GM23338 (cell line): ENCODE data around the gene GTF2H4. TPM values are rescaled to one million over a fixed set of nuclear protein-coding genes. Genes with fewer than 3 reads are reported as not detected.

Experiments used
- ATAC-seq: fragments of 200-7000 bp; cut with Tn5 transposase; 3 replicates; pipeline ENCODE4 v1.9.1; 2020
- DNase-seq: peaks from one replicate; pipeline ENCODE4 v3.0.0-alpha.2; 2015; ENCODE audit warnings: low spot score
- H2AFZ ChIP-seq: fragments of 200-600 bp; sonication (generic); 2 replicates; pipeline ENCODE4 v1.8.0; 2016; ENCODE audit warnings: antibody characterized with exemption, mild to moderate bottlenecking, moderate library complexity
- H3F3A ChIP-seq: fragments of 200-600 bp; sonication (generic); replicated peaks from 2 replicates; pipeline ENCODE4 v1.8.0; 2017; ENCODE audit warnings: antibody characterized with exemption, mixed run types, low read depth
- H3K27ac ChIP-seq: fragments of 200-600 bp; sonication (generic); 2 replicates; pipeline ENCODE4 v1.6.1; 2016; ENCODE audit warnings: low read depth
- H3K27me3 ChIP-seq: fragments of 200-600 bp; sonication (generic); 2 replicates; pipeline ENCODE4 v1.8.0; 2016; ENCODE audit warnings: mild to moderate bottlenecking, mixed run types, moderate library complexity; ENCODE audit not compliant: insufficient read depth
- H3K36me3 ChIP-seq: fragments of 200-600 bp; sonication (generic); 2 replicates; pipeline ENCODE4 v1.8.0; 2016; ENCODE audit warnings: mild to moderate bottlenecking; ENCODE audit not compliant: insufficient read depth
- H3K4me1 ChIP-seq: fragments of 200-600 bp; sonication (generic); 2 replicates; pipeline ENCODE4 v1.8.0; 2016; ENCODE audit warnings: mild to moderate bottlenecking, moderate library complexity; ENCODE audit not compliant: insufficient read depth
- H3K4me2 ChIP-seq: fragments of 200-600 bp; sonication (generic); 2 replicates; pipeline ENCODE4 v1.7.1; 2017; ENCODE audit warnings: mixed run types
- H3K4me3 ChIP-seq: fragments of 200-600 bp; sonication (generic); 2 replicates; pipeline ENCODE4 v1.6.1; 2016; ENCODE audit warnings: mixed run types
- H3K79me2 ChIP-seq: fragments of 200-600 bp; sonication (generic); replicated peaks from 2 replicates; pipeline ENCODE4 v1.8.0; 2017; ENCODE audit warnings: mild to moderate bottlenecking; ENCODE audit not compliant: insufficient read depth
- H3K9me2 ChIP-seq: fragments of 200-600 bp; sonication (generic); 2 replicates; pipeline ENCODE4 v1.8.0; 2017; ENCODE audit not compliant: insufficient read depth
- H4K20me1 ChIP-seq: fragments of 200-600 bp; sonication (generic); replicated peaks from 2 replicates; pipeline ENCODE4 v1.8.0; 2017; ENCODE audit warnings: mild to moderate bottlenecking; ENCODE audit not compliant: insufficient read depth
- H3K27ac Mint-ChIP-seq: 2 replicates; pipeline ENCODE4 v1.8.0; 2020; ENCODE audit warnings: inconsistent platforms, mild to moderate bottlenecking, moderate library complexity, mixed read lengths
- H3K27me3 Mint-ChIP-seq: 3 replicates; pipeline ENCODE4 v1.8.0; 2022; ENCODE audit warnings: low read depth, mild to moderate bottlenecking, moderate library complexity, mixed read lengths, inconsistent platforms; ENCODE audit not compliant: insufficient read depth, poor library complexity
- H3K36me3 Mint-ChIP-seq: 3 replicates; pipeline ENCODE4 v1.8.0; 2021; ENCODE audit warnings: low read depth, mild to moderate bottlenecking, inconsistent platforms, moderate library complexity, mixed read lengths
- H3K4me1 Mint-ChIP-seq: 3 replicates; pipeline ENCODE4 v1.8.0; 2020; ENCODE audit warnings: mild to moderate bottlenecking, inconsistent platforms, mixed read lengths
- H3K4me3 Mint-ChIP-seq: 3 replicates; pipeline ENCODE4 v1.8.0; 2021; ENCODE audit warnings: moderate library complexity, mild to moderate bottlenecking, inconsistent platforms, mixed read lengths
- H3K9me3 Mint-ChIP-seq: 3 replicates; pipeline ENCODE4 v1.8.0; 2020; ENCODE audit warnings: moderate library complexity, mild to moderate bottlenecking, inconsistent platforms, mixed read lengths
- CREB1 ChIP-seq: fragments of 250-450 bp; sonication (Bioruptor Pico); IDR thresholded peaks from 2 replicates; pipeline ENCODE4 v1.5.0; 2020; ENCODE audit warnings: low read depth, mild to moderate bottlenecking, moderate library complexity
- CTCF ChIP-seq, 2 experiments: fragments of 200-600 bp in 1 of 2; sonication (generic) in 1 of 2; conservative IDR thresholded peaks; 2 replicates each; pipeline versions ENCODE4 v1.5.1 to v1.6.1; 2016 to 2017; ENCODE audit warnings: antibody characterized with exemption in 2 of 2, low read depth in 2 of 2, mild to moderate bottlenecking in 2 of 2, moderate library complexity in 1 of 2
- ETS1 ChIP-seq: IDR thresholded peaks from 2 replicates; pipeline ENCODE4 v1.6.1; 2016; ENCODE audit warnings: antibody characterized with exemption
- EZH2 ChIP-seq: fragments of 200-600 bp; sonication (generic); IDR thresholded peaks from one replicate; pipeline ENCODE4 v1.8.0; 2017; ENCODE audit warnings: antibody characterized with exemption, mild to moderate bottlenecking, low read depth; ENCODE audit not compliant: unreplicated experiment
- EZH2phosphoT487 ChIP-seq: fragments of 200-600 bp; sonication (generic); IDR thresholded peaks from one replicate; pipeline ENCODE4 v1.8.1; 2018; ENCODE audit warnings: antibody characterized with exemption; ENCODE audit not compliant: unreplicated experiment
- JUNB ChIP-seq: IDR thresholded peaks from one replicate; pipeline ENCODE4 v1.6.1; 2016; ENCODE audit warnings: antibody characterized with exemption; ENCODE audit not compliant: unreplicated experiment
- NANOG ChIP-seq: IDR thresholded peaks from 2 replicates; pipeline ENCODE4 v1.6.1; 2016; ENCODE audit warnings: antibody characterized with exemption, borderline replicate concordance
- POLR2AphosphoS5 ChIP-seq: IDR thresholded peaks from 2 replicates; pipeline ENCODE4 v1.6.1; 2016; ENCODE audit warnings: antibody characterized with exemption, low read depth
- STAT1 ChIP-seq: IDR thresholded peaks from one replicate; pipeline ENCODE4 v1.6.1; 2016; ENCODE audit warnings: antibody characterized with exemption; ENCODE audit not compliant: unreplicated experiment
- ZNF114 ChIP-seq: fragments of 250-450 bp; sonication (Bioruptor Pico); IDR thresholded peaks from 2 replicates; pipeline ENCODE4 v1.5.0; 2020; ENCODE audit warnings: mild to moderate bottlenecking, moderate library complexity
- ZNF331 ChIP-seq: fragments of 250-450 bp; sonication (Bioruptor Pico); IDR thresholded peaks from 2 replicates; pipeline ENCODE4 v1.5.0; 2020; ENCODE audit warnings: low read depth, mild to moderate bottlenecking, moderate library complexity
- ZNF462 ChIP-seq: fragments of 250-450 bp; sonication (Bioruptor Pico); IDR thresholded peaks from 2 replicates; pipeline ENCODE4 v1.5.0; 2020; ENCODE audit warnings: mild to moderate bottlenecking, moderate library complexity
- polyA plus RNA-seq: library from polyadenylated mRNA; unstranded; fragments of >200 nt; fragmentation: Nextera tagmentation; extraction: Ambion mirVana; gene quantifications from 2 replicates; pipeline ENCODE4 v1.2.1, GENCODE V29; 2016
- total RNA-seq: library from RNA; depleted of rRNA; stranded (reverse); fragments of >200 nt; shearing (Covaris generic); gene quantifications from 2 replicates; pipeline ENCODE4 v1.2.3, GENCODE V29; 2014
- TF ChIP-seq, protein P1 (sequence below): IDR thresholded peaks from one replicate; pipeline ENCODE4 v1.6.1; 2018; ENCODE audit warnings: antibody characterized with exemption; ENCODE audit not compliant: unreplicated experiment

The GTF2H4 gene
- total and polyA plus RNA-seq, 2 experiments from 2014 or later = 14.8 to 32.6 TPM

- H3K36me3 ChIP-seq = peaks cover 5% of the 10 kb centered on the region; the same call in 1 of the 2 replicates
- 0 out of 2 replicates have a peak, but pooled peaks cover 3% of the 10 kb centered on the region for H3F3A ChIP-seq
- no peaks in the 10 kb centered on the region for H3K27me3 ChIP-seq
- no peak overlapping the region for H3K27ac Mint-ChIP-seq
- H3K4me2 ChIP-seq = no peak overlapping the region
- no peak for DNase-seq
- H3K4me1 Mint-ChIP-seq = no peaks in the 10 kb centered on the region
- no peak for ATAC-seq
- no peak overlapping the region for H3K4me3 ChIP-seq
- H3K27ac ChIP-seq = no peak overlapping the region
- no peak overlapping the region for H2AFZ ChIP-seq
- H3K4me1 ChIP-seq = no peaks in the 10 kb centered on the region
- peaks cover 6% of the 10 kb centered on the region; the same call in 1 of the 2 replicates for H3K9me2 ChIP-seq
- H3K27me3 Mint-ChIP-seq = peaks cover 6% of the 10 kb centered on the region
- H4K20me1 ChIP-seq = no peaks in the 10 kb centered on the region
- peaks cover 44% of the 10 kb centered on the region for H3K9me3 Mint-ChIP-seq
- no peak overlapping the region for H3K4me3 Mint-ChIP-seq
- H3K36me3 Mint-ChIP-seq = peaks cover 30% of the 10 kb centered on the region
- TF ChIP-seq STAT1 = no peak
- no peak for TF ChIP-seq EZH2phosphoT487
- TF ChIP-seq JUNB = no peak
- no peak for TF ChIP-seq CTCF (conservative IDR thresholded peaks at IDR 0.05; ENCODE audit: low read depth in 2 of 2)
- no peak for TF ChIP-seq CREB1
- no peak for TF ChIP-seq ZNF331
- no peak for TF ChIP-seq ZNF462
- no peak for TF ChIP-seq POLR2AphosphoS5
- no peak for TF ChIP-seq ETS1
- TF ChIP-seq, protein P1, sequence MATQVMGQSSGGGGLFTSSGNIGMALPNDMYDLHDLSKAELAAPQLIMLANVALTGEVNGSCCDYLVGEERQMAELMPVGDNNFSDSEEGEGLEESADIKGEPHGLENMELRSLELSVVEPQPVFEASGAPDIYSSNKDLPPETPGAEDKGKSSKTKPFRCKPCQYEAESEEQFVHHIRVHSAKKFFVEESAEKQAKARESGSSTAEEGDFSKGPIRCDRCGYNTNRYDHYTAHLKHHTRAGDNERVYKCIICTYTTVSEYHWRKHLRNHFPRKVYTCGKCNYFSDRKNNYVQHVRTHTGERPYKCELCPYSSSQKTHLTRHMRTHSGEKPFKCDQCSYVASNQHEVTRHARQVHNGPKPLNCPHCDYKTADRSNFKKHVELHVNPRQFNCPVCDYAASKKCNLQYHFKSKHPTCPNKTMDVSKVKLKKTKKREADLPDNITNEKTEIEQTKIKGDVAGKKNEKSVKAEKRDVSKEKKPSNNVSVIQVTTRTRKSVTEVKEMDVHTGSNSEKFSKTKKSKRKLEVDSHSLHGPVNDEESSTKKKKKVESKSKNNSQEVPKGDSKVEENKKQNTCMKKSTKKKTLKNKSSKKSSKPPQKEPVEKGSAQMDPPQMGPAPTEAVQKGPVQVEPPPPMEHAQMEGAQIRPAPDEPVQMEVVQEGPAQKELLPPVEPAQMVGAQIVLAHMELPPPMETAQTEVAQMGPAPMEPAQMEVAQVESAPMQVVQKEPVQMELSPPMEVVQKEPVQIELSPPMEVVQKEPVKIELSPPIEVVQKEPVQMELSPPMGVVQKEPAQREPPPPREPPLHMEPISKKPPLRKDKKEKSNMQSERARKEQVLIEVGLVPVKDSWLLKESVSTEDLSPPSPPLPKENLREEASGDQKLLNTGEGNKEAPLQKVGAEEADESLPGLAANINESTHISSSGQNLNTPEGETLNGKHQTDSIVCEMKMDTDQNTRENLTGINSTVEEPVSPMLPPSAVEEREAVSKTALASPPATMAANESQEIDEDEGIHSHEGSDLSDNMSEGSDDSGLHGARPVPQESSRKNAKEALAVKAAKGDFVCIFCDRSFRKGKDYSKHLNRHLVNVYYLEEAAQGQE = no peak
- TF ChIP-seq ZNF114 (CRISPR knock-in tag) = no peak
- TF ChIP-seq NANOG = no peak
- no peak for TF ChIP-seq EZH2
- H3K79me2 ChIP-seq = no peaks in the 10 kb centered on the region
These were observed 43.7 kb upstream of the GTF2H4 start for GRCh38 chr6:30864325-30864724.
